Aortic smooth muscle cell (primary cell): ENCODE measurements around the gene SLC7A14. TPM values are rescaled to one million over a fixed set of nuclear protein-coding genes. Genes with fewer than 3 reads are reported as not detected.

Source experiments
- total RNA-seq: library from RNA; depleted of rRNA; stranded (reverse); fragments of >200 nt; gene quantifications from 2 replicates; pipeline ENCODE4 v1.2.3, GENCODE V29; 2014

Gene SLC7A14
- under 0.01 and 0.19 TPM in 2 replicates for total RNA-seq

GRCh38 chr3:170585937-170586310, at the start of gene SLC7A14:
SLC7A14 (minus strand) TSS chr3:170586075; CDS start chr3:170526936, 59,139 bp downstream.

GRCh38 chr3:170418422-170419398, 167.2 kb downstream of the SLC7A14 start, which contains the start of gene CLDN11:
CLDN11 (plus strand) TSS chr3:170418868; CDS start chr3:170419067, 199 bp downstream.

Other genes with a start within 250 kb of the SLC7A14 start
- gene SKIL, start 228.4 kb downstream of the SLC7A14 start, total RNA-seq: 40.0 and 46.5 TPM in 2 replicates
- gene CLDN11, start 167.2 kb downstream of the SLC7A14 start, total RNA-seq: 3.3 and 30.1 TPM in 2 replicates